ENCODE data around the gene SPINK4.

DNA sequence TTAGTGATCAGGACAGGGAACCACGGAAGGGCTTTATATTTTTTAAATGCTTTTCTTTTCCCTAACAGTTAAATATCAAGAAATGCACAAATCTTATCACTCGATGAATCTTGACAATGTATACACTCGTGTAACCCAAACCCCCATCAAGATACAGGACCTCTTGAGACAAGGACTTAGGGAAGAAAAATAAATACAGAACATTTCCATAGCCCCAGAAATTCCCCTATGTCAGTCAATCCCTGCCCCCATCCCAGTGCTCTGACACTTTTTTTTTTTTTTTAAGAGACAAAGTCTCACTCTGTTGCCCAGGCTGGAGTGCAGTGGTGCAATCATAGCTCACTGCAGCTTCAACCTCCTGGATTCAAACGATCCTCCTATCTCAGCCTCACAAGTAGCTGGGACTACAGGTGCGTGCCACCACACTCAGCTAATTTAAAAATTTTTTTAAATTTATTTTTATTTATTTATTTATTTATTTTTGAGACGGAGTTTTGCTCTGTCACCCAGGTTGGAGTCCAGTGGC lies 2.7 kb downstream of the SPINK4 start:
- no peak for TF ChIP-seq POLR2A (IDR thresholded peaks at IDR 0.05)
- TF ChIP-seq, protein P1, sequence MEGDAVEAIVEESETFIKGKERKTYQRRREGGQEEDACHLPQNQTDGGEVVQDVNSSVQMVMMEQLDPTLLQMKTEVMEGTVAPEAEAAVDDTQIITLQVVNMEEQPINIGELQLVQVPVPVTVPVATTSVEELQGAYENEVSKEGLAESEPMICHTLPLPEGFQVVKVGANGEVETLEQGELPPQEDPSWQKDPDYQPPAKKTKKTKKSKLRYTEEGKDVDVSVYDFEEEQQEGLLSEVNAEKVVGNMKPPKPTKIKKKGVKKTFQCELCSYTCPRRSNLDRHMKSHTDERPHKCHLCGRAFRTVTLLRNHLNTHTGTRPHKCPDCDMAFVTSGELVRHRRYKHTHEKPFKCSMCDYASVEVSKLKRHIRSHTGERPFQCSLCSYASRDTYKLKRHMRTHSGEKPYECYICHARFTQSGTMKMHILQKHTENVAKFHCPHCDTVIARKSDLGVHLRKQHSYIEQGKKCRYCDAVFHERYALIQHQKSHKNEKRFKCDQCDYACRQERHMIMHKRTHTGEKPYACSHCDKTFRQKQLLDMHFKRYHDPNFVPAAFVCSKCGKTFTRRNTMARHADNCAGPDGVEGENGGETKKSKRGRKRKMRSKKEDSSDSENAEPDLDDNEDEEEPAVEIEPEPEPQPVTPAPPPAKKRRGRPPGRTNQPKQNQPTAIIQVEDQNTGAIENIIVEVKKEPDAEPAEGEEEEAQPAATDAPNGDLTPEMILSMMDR (IDR thresholded peaks at IDR 0.05), result no peak
- no peak for TF ChIP-seq POLR2AphosphoS5 (IDR thresholded peaks at IDR 0.05)
